GM12878 (cell line): ENCODE results near the gene ZNF791. TPM values are rescaled to one million over a fixed set of nuclear protein-coding genes. Genes with fewer than 3 reads are reported as not detected.

Experiments
- IKZF1 ChIP-seq: fragments of 450-650 bp; conservative IDR thresholded peaks from 2 replicates; pipeline ENCODE4 v1.6.1; 2017; ENCODE audit warnings: antibody characterized with exemption, mild to moderate bottlenecking
- NFIC ChIP-seq: IDR thresholded peaks from 2 replicates; pipeline ENCODE4 v1.6.1; 2012; ENCODE audit warnings: low read depth, mild to moderate bottlenecking, inconsistent platforms, low read length, moderate library complexity
- RUNX3 ChIP-seq: IDR thresholded peaks from 2 replicates; pipeline ENCODE4 v1.6.1; 2012; ENCODE audit warnings: low read length, inconsistent platforms
- SIX5 ChIP-seq: IDR thresholded peaks from 2 replicates; pipeline ENCODE4 v1.6.1; 2011; ENCODE audit warnings: mild to moderate bottlenecking, low read depth, low read length, moderate library complexity; ENCODE audit not compliant: severe bottlenecking
- SP1 ChIP-seq: IDR thresholded peaks from one replicate; pipeline ENCODE4 v1.6.1; 2011; ENCODE audit warnings: low read depth, low read length
- TBL1XR1 ChIP-seq: IDR thresholded peaks from 2 replicates; pipeline ENCODE4 v1.6.1; 2012; ENCODE audit warnings: low read depth, low read length, improper control_type of control experiment
- WRNIP1 ChIP-seq: IDR thresholded peaks from 2 replicates; pipeline ENCODE4 v1.6.1; 2011; ENCODE audit warnings: low read depth, low read length, improper control_type of control experiment, borderline replicate concordance
- polyA plus RNA-seq, 11 experiments: library from polyadenylated mRNA; depleted of rRNA in 4 of 11; unstranded in 6 of 11; stranded (reverse) in 5 of 11; fragments of >200 nt; fragmentation: Nextera tagmentation in 4 of 11; fragmentation: Illumina TruSeq in 1 of 11; extraction: Ambion mirVana in 4 of 11; extraction: Trizol in 1 of 11; gene quantifications; 1 replicate in 1 of 11; 2 replicates in 10 of 11; pipeline versions ENCODE4 v1.2.1 to v1.2.3, GENCODE V29; 2011 to 2016; ENCODE audit warnings: inconsistent platforms in 2 of 11, missing spikeins in 2 of 11, low read depth in 1 of 11
- total RNA-seq, 4 experiments: library from RNA; depleted of rRNA in 3 of 4; stranded (reverse); fragments of >200 nt in 3 of 4; fragmentation: Illumina TruSeq in 1 of 4; extraction: Trizol in 1 of 4; gene quantifications; 2 replicates each; pipeline versions ENCODE4 v1.2.1 to v1.2.3, GENCODE V29; 2013 to 2021
- TF ChIP-seq, protein P1 (sequence below): fragments of 450-650 bp; IDR thresholded peaks from 2 replicates; pipeline ENCODE4 v1.6.1; 2017; ENCODE audit warnings: antibody characterized with exemption, mild to moderate bottlenecking, moderate library complexity
- TF ChIP-seq, protein P2 (sequence below): fragments of 450-650 bp; IDR thresholded peaks from 2 replicates; pipeline ENCODE4 v1.6.1; 2017; ENCODE audit warnings: low read depth, mild to moderate bottlenecking, moderate library complexity
- TF ChIP-seq, protein P3 (sequence below): fragments of 450-650 bp; IDR thresholded peaks from 2 replicates; pipeline ENCODE4 v1.6.1; 2016; ENCODE audit warnings: mild to moderate bottlenecking
- TF ChIP-seq, protein P4 (sequence below): IDR thresholded peaks from 2 replicates; pipeline ENCODE4 v1.6.1; 2012; ENCODE audit warnings: mild to moderate bottlenecking, low read depth, low read length
- TF ChIP-seq, protein P5 (sequence below): fragments of 450-650 bp; IDR thresholded peaks from 2 replicates; pipeline ENCODE4 v1.6.1; 2017; ENCODE audit warnings: mild to moderate bottlenecking, moderate library complexity
- TF ChIP-seq, protein P6 (sequence below), 3 experiments: IDR thresholded peaks in 2 of 3; conservative IDR thresholded peaks in 1 of 3; 2 replicates each; pipeline ENCODE4 v1.5.1; 2011; ENCODE audit warnings: low read depth in 3 of 3, low read length in 3 of 3, mild to moderate bottlenecking in 3 of 3, control low read depth in 2 of 3, moderate library complexity in 2 of 3, inconsistent platforms in 1 of 3, mixed read lengths in 1 of 3; ENCODE audit not compliant: control insufficient read depth in 2 of 3, insufficient read depth in 1 of 3; ENCODE audit errors: extremely low read depth in 1 of 3

Gene ZNF791
- total and polyA plus RNA-seq, 10 of the 15 experiments (the other 5 are each of a cell fraction or from before 2014, with no cell fraction given), result 7.5 to 24.0 (median 11.8) TPM

DNA sequence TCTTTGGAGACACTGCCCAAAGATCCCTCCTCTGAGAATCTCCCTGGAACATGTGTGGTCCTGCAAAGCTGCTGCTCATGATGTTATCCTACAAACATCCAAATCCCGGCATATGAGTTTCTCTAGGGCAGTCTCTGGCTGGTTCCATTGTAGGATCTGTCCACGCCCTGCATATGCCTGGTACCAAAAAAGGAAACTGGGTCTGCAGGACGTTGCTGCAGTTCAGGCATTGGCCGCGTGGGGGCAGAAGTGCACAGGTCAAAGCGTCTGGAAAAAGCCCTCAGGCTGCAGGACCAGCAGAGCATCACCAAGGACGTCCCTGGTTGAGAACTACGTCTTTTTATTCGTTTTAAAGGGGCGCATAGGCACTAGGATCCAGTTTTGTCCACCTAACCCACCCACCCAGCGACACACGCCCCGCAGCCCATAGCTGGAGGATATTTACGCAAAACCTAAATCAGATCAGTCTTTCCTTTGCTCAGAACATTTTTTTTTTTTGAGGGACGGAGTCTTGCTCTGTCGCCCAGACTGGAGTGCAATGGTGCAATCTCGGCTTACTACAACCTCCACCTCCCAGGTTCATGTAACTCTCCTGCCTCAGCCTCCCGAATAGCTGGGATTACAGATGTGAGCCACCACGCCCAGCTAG is 46.6 kb upstream of the ZNF791 start (continued):
- TF ChIP-seq, protein P1, sequence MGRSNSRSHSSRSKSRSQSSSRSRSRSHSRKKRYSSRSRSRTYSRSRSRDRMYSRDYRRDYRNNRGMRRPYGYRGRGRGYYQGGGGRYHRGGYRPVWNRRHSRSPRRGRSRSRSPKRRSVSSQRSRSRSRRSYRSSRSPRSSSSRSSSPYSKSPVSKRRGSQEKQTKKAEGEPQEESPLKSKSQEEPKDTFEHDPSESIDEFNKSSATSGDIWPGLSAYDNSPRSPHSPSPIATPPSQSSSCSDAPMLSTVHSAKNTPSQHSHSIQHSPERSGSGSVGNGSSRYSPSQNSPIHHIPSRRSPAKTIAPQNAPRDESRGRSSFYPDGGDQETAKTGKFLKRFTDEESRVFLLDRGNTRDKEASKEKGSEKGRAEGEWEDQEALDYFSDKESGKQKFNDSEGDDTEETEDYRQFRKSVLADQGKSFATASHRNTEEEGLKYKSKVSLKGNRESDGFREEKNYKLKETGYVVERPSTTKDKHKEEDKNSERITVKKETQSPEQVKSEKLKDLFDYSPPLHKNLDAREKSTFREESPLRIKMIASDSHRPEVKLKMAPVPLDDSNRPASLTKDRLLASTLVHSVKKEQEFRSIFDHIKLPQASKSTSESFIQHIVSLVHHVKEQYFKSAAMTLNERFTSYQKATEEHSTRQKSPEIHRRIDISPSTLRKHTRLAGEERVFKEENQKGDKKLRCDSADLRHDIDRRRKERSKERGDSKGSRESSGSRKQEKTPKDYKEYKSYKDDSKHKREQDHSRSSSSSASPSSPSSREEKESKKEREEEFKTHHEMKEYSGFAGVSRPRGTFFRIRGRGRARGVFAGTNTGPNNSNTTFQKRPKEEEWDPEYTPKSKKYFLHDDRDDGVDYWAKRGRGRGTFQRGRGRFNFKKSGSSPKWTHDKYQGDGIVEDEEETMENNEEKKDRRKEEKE, result no peak
- TF ChIP-seq, protein P2, sequence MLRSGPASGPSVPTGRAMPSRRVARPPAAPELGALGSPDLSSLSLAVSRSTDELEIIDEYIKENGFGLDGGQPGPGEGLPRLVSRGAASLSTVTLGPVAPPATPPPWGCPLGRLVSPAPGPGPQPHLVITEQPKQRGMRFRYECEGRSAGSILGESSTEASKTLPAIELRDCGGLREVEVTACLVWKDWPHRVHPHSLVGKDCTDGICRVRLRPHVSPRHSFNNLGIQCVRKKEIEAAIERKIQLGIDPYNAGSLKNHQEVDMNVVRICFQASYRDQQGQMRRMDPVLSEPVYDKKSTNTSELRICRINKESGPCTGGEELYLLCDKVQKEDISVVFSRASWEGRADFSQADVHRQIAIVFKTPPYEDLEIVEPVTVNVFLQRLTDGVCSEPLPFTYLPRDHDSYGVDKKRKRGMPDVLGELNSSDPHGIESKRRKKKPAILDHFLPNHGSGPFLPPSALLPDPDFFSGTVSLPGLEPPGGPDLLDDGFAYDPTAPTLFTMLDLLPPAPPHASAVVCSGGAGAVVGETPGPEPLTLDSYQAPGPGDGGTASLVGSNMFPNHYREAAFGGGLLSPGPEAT, result no peak
- TF ChIP-seq, protein P3, sequence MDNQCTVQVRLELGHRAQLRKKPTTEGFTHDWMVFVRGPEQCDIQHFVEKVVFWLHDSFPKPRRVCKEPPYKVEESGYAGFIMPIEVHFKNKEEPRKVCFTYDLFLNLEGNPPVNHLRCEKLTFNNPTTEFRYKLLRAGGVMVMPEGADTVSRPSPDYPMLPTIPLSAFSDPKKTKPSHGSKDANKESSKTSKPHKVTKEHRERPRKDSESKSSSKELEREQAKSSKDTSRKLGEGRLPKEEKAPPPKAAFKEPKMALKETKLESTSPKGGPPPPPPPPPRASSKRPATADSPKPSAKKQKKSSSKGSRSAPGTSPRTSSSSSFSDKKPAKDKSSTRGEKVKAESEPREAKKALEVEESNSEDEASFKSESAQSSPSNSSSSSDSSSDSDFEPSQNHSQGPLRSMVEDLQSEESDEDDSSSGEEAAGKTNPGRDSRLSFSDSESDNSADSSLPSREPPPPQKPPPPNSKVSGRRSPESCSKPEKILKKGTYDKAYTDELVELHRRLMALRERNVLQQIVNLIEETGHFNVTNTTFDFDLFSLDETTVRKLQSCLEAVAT, result no peak
- TF ChIP-seq TBL1XR1 (no peak), RUNX3 (no peak), SIX5 (peak; percentile 6), NFIC (no peak), IKZF1 (no peak), WRNIP1 (no peak), SP1 (peak; percentile 35)
- TF ChIP-seq, protein P4, sequence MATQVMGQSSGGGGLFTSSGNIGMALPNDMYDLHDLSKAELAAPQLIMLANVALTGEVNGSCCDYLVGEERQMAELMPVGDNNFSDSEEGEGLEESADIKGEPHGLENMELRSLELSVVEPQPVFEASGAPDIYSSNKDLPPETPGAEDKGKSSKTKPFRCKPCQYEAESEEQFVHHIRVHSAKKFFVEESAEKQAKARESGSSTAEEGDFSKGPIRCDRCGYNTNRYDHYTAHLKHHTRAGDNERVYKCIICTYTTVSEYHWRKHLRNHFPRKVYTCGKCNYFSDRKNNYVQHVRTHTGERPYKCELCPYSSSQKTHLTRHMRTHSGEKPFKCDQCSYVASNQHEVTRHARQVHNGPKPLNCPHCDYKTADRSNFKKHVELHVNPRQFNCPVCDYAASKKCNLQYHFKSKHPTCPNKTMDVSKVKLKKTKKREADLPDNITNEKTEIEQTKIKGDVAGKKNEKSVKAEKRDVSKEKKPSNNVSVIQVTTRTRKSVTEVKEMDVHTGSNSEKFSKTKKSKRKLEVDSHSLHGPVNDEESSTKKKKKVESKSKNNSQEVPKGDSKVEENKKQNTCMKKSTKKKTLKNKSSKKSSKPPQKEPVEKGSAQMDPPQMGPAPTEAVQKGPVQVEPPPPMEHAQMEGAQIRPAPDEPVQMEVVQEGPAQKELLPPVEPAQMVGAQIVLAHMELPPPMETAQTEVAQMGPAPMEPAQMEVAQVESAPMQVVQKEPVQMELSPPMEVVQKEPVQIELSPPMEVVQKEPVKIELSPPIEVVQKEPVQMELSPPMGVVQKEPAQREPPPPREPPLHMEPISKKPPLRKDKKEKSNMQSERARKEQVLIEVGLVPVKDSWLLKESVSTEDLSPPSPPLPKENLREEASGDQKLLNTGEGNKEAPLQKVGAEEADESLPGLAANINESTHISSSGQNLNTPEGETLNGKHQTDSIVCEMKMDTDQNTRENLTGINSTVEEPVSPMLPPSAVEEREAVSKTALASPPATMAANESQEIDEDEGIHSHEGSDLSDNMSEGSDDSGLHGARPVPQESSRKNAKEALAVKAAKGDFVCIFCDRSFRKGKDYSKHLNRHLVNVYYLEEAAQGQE, result no peak
- TF ChIP-seq, protein P5, sequence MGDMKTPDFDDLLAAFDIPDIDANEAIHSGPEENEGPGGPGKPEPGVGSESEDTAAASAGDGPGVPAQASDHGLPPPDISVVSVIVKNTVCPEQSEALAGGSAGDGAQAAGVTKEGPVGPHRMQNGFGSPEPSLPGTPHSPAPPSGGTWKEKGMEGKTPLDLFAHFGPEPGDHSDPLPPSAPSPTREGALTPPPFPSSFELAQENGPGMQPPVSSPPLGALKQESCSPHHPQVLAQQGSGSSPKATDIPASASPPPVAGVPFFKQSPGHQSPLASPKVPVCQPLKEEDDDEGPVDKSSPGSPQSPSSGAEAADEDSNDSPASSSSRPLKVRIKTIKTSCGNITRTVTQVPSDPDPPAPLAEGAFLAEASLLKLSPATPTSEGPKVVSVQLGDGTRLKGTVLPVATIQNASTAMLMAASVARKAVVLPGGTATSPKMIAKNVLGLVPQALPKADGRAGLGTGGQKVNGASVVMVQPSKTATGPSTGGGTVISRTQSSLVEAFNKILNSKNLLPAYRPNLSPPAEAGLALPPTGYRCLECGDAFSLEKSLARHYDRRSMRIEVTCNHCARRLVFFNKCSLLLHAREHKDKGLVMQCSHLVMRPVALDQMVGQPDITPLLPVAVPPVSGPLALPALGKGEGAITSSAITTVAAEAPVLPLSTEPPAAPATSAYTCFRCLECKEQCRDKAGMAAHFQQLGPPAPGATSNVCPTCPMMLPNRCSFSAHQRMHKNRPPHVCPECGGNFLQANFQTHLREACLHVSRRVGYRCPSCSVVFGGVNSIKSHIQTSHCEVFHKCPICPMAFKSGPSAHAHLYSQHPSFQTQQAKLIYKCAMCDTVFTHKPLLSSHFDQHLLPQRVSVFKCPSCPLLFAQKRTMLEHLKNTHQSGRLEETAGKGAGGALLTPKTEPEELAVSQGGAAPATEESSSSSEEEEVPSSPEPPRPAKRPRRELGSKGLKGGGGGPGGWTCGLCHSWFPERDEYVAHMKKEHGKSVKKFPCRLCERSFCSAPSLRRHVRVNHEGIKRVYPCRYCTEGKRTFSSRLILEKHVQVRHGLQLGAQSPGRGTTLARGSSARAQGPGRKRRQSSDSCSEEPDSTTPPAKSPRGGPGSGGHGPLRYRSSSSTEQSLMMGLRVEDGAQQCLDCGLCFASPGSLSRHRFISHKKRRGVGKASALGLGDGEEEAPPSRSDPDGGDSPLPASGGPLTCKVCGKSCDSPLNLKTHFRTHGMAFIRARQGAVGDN, result no peak
- TF ChIP-seq, protein P6, sequence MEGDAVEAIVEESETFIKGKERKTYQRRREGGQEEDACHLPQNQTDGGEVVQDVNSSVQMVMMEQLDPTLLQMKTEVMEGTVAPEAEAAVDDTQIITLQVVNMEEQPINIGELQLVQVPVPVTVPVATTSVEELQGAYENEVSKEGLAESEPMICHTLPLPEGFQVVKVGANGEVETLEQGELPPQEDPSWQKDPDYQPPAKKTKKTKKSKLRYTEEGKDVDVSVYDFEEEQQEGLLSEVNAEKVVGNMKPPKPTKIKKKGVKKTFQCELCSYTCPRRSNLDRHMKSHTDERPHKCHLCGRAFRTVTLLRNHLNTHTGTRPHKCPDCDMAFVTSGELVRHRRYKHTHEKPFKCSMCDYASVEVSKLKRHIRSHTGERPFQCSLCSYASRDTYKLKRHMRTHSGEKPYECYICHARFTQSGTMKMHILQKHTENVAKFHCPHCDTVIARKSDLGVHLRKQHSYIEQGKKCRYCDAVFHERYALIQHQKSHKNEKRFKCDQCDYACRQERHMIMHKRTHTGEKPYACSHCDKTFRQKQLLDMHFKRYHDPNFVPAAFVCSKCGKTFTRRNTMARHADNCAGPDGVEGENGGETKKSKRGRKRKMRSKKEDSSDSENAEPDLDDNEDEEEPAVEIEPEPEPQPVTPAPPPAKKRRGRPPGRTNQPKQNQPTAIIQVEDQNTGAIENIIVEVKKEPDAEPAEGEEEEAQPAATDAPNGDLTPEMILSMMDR (IDR thresholded peaks at IDR 0.05 in 2 of 3, conservative IDR thresholded peaks at IDR 0.05 in 1 of 3; ENCODE audit: control insufficient read depth in 2 of 3, extremely low read depth in 1 of 3, insufficient read depth in 1 of 3, low read depth in 3 of 3, low read length in 3 of 3), result peak; percentile 98 to 99 (median 99)
